H9 (cell line): ENCODE measurements around the gene FAM81A. TPM values are rescaled to one million over a fixed set of nuclear protein-coding genes. Genes with fewer than 3 reads are reported as not detected.

Source experiments
- DNase-seq: peaks from one replicate; pipeline ENCODE4 v3.0.0-alpha.2; 2017
- H2AFZ ChIP-seq: one replicate; pipeline ENCODE4 v1.6.1; 2013; ENCODE audit warnings: mild to moderate bottlenecking, low read length, control low read depth, moderate library complexity
- H2AK5ac ChIP-seq: 2 replicates; pipeline ENCODE4 v1.6.1; 2013; ENCODE audit warnings: low read length, control low read depth, mixed read lengths; ENCODE audit not compliant: insufficient read length
- H2BK120ac ChIP-seq: one replicate; pipeline ENCODE4 v1.6.1; 2013; ENCODE audit warnings: low read depth, mild to moderate bottlenecking, low read length, control low read depth, inconsistent platforms; ENCODE audit not compliant: poor library complexity, severe bottlenecking
- H2BK12ac ChIP-seq: 2 replicates; pipeline ENCODE4 v1.6.1; 2013; ENCODE audit warnings: low read length, control low read depth, mixed read lengths, low read depth; ENCODE audit not compliant: insufficient read length
- H2BK15ac ChIP-seq: 2 replicates; pipeline ENCODE4 v1.6.1; 2013; ENCODE audit warnings: low read depth, low read length, control low read depth
- H2BK20ac ChIP-seq: one replicate; pipeline ENCODE4 v1.6.1; 2013; ENCODE audit warnings: low read depth, mild to moderate bottlenecking, low read length, control low read depth, inconsistent platforms; ENCODE audit not compliant: poor library complexity, severe bottlenecking
- H2BK5ac ChIP-seq: 2 replicates; pipeline ENCODE4 v1.6.1; 2013; ENCODE audit warnings: low read length, control low read depth, mixed read lengths; ENCODE audit not compliant: insufficient read length
- H3K14ac ChIP-seq: 2 replicates; pipeline ENCODE4 v1.6.1; 2013; ENCODE audit warnings: low read length, control low read depth; ENCODE audit not compliant: insufficient read depth
- H3K18ac ChIP-seq: 2 replicates; pipeline ENCODE4 v1.6.1; 2013; ENCODE audit warnings: low read depth, mild to moderate bottlenecking, mixed read lengths, low read length, control low read depth; ENCODE audit not compliant: insufficient read length
- H3K23ac ChIP-seq: 2 replicates; pipeline ENCODE4 v1.6.1; 2013; ENCODE audit warnings: low read length, control low read depth, mixed read lengths, low read depth; ENCODE audit not compliant: insufficient read length
- H3K23me2 ChIP-seq: 2 replicates; pipeline ENCODE4 v1.6.1; 2013; ENCODE audit warnings: low read depth, mild to moderate bottlenecking, mixed read lengths, low read length, control low read depth; ENCODE audit not compliant: insufficient read length, poor library complexity, severe bottlenecking
- H3K27ac ChIP-seq: 2 replicates; pipeline ENCODE4 v1.5.1; 2013; ENCODE audit warnings: low read length, control low read depth, mixed read lengths, low read depth; ENCODE audit not compliant: insufficient read length
- H3K27me3 ChIP-seq: 2 replicates; pipeline ENCODE4 v1.6.1; 2013; ENCODE audit warnings: low read length, control low read depth, inconsistent platforms; ENCODE audit not compliant: insufficient read depth
- H3K4ac ChIP-seq: 2 replicates; pipeline ENCODE4 v1.6.1; 2013; ENCODE audit warnings: low read depth, mild to moderate bottlenecking, control low read depth, inconsistent platforms, low read length, moderate library complexity
- H3K4me1 ChIP-seq: 2 replicates; pipeline ENCODE4 v1.6.1; 2013; ENCODE audit warnings: low read length, control low read depth, inconsistent platforms; ENCODE audit not compliant: insufficient read depth
- H3K4me2 ChIP-seq: 2 replicates; pipeline ENCODE4 v1.6.1; 2013; ENCODE audit warnings: low read length, control low read depth, mixed read lengths; ENCODE audit not compliant: insufficient read length, insufficient read depth
- H3K56ac ChIP-seq: 2 replicates; pipeline ENCODE4 v1.6.1; 2013; ENCODE audit warnings: low read depth, mild to moderate bottlenecking, mixed read lengths, low read length, control low read depth; ENCODE audit not compliant: insufficient read length
- H3K79me1 ChIP-seq: 2 replicates; pipeline ENCODE4 v1.6.1; 2013; ENCODE audit warnings: low read depth, mild to moderate bottlenecking, moderate library complexity, low read length, control low read depth, inconsistent platforms; ENCODE audit not compliant: insufficient read depth, poor library complexity, severe bottlenecking
- H3K79me2 ChIP-seq: 2 replicates; pipeline ENCODE4 v1.6.1; 2013; ENCODE audit warnings: low read length, control low read depth, inconsistent platforms; ENCODE audit not compliant: insufficient read depth
- H3K9ac ChIP-seq: 2 replicates; pipeline ENCODE4 v1.6.1; 2013; ENCODE audit warnings: low read length, control low read depth, mixed read lengths; ENCODE audit not compliant: insufficient read length; ENCODE audit errors: extremely low read depth
- H3K9me3 ChIP-seq: one replicate; pipeline ENCODE4 v1.6.1; 2013; ENCODE audit warnings: low read depth, low read length, inconsistent platforms; ENCODE audit not compliant: control insufficient read depth
- H3T11ph ChIP-seq: one replicate; pipeline ENCODE4 v1.6.1; 2013; ENCODE audit warnings: mild to moderate bottlenecking, low read length, control low read depth, inconsistent platforms
- H4K20me1 ChIP-seq: one replicate; pipeline ENCODE4 v1.6.1; 2013; ENCODE audit not compliant: control insufficient read depth, insufficient read length, insufficient read depth
- H4K5ac ChIP-seq: 2 replicates; pipeline ENCODE4 v1.6.1; 2013; ENCODE audit warnings: low read depth, mild to moderate bottlenecking, mixed read lengths, low read length, control low read depth; ENCODE audit not compliant: insufficient read length
- H4K8ac ChIP-seq: replicated peaks from 2 replicates; pipeline ENCODE4 v1.6.1; 2013; ENCODE audit warnings: low read length, control low read depth, mixed read lengths, low read depth; ENCODE audit not compliant: insufficient read length
- H4K91ac ChIP-seq: 2 replicates; pipeline ENCODE4 v1.6.1; 2013; ENCODE audit warnings: low read depth, mild to moderate bottlenecking, moderate library complexity, mixed read lengths, low read length, control low read depth; ENCODE audit not compliant: insufficient read length
- H3K27ac Mint-ChIP-seq, 3 experiments: 2 replicates in 2 of 3; 3 replicates in 1 of 3; pipeline ENCODE4 v1.8.0; 2020 to 2021; ENCODE audit warnings: mixed read lengths in 3 of 3, mild to moderate bottlenecking in 1 of 3, moderate library complexity in 1 of 3
- H3K27me3 Mint-ChIP-seq: 2 replicates; pipeline ENCODE4 v1.8.0; 2021; ENCODE audit warnings: low read depth, mild to moderate bottlenecking, moderate library complexity, mixed read lengths
- H3K36me3 Mint-ChIP-seq, 3 experiments: 2 replicates in 2 of 3; 3 replicates in 1 of 3; pipeline ENCODE4 v1.8.0; 2020 to 2021; ENCODE audit warnings: low read depth in 3 of 3, mixed read lengths in 3 of 3; ENCODE audit not compliant: insufficient read depth in 1 of 3
- H3K4me1 Mint-ChIP-seq, 2 experiments: 2 replicates each; pipeline ENCODE4 v1.8.0; 2020; ENCODE audit warnings: mixed read lengths in 2 of 2
- H3K4me3 Mint-ChIP-seq, 2 experiments: 2 replicates in 1 of 2; 3 replicates in 1 of 2; pipeline ENCODE4 v1.8.0; 2020 to 2021; ENCODE audit warnings: mild to moderate bottlenecking in 2 of 2, mixed read lengths in 2 of 2, moderate library complexity in 1 of 2
- H3K9me3 Mint-ChIP-seq, 2 experiments: 2 replicates in 1 of 2; 3 replicates in 1 of 2; pipeline ENCODE4 v1.8.0; 2020; ENCODE audit warnings: mild to moderate bottlenecking in 2 of 2, mixed read lengths in 2 of 2, moderate library complexity in 1 of 2
- CTCF ChIP-seq: fragments of 200-600 bp; sonication (generic); conservative IDR thresholded peaks from 3 replicates; pipeline ENCODE4 v1.8.0; 2021; ENCODE audit warnings: antibody characterized with exemption, mild to moderate bottlenecking
- WGBS: extraction: QIAGEN DNeasy Blood & Tissue Kit; methylation state at CpG from one replicate; pipeline ENCODE4 v1.1.7; 2013; ENCODE audit warnings: missing lambda C conversion rate, low lambda C conversion rate, mixed read lengths; ENCODE audit not compliant: insufficient read length; ENCODE audit errors: extremely low coverage; 5-methylcytosine and 5-hydroxymethylcytosine counted together
- total RNA-seq: library from RNA; stranded (reverse); gene quantifications from 2 replicates; pipeline ENCODE4 v1.2.1, GENCODE V29; 2021

The FAM81A gene
- total RNA-seq, 1 experiment from 2014 or later: 1.7 TPM

DNA sequence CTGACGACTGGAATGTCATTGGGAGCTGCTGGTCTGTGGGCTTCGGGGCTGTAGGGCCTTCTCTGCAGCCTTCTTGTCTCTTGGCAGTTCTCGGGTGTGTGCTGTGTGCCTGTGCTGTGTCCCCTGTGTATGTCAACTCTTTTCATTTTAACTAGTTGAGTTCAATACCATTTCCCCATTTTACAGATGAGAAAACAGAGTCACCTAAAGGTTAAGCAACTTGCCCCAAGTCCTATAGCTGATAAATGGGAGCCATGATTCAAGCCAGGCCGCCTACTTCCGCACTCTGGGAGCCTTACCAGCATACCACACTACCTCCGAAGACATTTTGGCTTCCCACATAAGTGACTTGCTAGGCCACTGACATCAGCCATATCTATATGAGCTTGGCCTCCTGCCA is 85.7 kb downstream of the FAM81A start:
- H4K5ac ChIP-seq: no peak overlapping the region
- H3K14ac ChIP-seq: no peak overlapping the region
- no peak overlapping the region for H3K23ac ChIP-seq
- no peak overlapping the region for H2BK5ac ChIP-seq
- no peaks in the 10 kb centered on the region for H3K27me3 ChIP-seq
- no peaks in the 10 kb centered on the region for H3K23me2 ChIP-seq
- no peak overlapping the region for H3K27ac ChIP-seq
- Mint-ChIP-seq H3K27me3 (no peaks in the 10 kb centered on the region), H3K4me1 (peaks cover 5 to 8% of the 10 kb centered on the region in 2 experiments; a peak in 2 of 4 replicates), H3K36me3 (no peaks in the 10 kb centered on the region), H3K4me3 (no peak overlapping the region), H3K27ac (no peak overlapping the region), H3K9me3 (no peaks in the 10 kb centered on the region)
- no peak overlapping the region for H3K9ac ChIP-seq
- no peak for TF ChIP-seq CTCF
- no peak for DNase-seq
- no peak overlapping the region for H2BK15ac ChIP-seq
- WGBS: no CpG with 5 or more reads among the region's 6 CpGs
- H4K91ac ChIP-seq: no peak overlapping the region
- H2BK20ac ChIP-seq: no peak overlapping the region
- no peak overlapping the region for H3K4me2 ChIP-seq
- no peak overlapping the region for H3T11ph ChIP-seq
- H2AK5ac ChIP-seq: no peak overlapping the region
- H3K4me1 ChIP-seq: no peaks in the 10 kb centered on the region
- H3K79me1 ChIP-seq: no peaks in the 10 kb centered on the region
- no peak overlapping the region for H3K18ac ChIP-seq
- no peaks in the 10 kb centered on the region for H3K9me3 ChIP-seq
- no peak overlapping the region for H4K8ac ChIP-seq
- no peaks in the 10 kb centered on the region for H3K79me2 ChIP-seq
- no peaks in the 10 kb centered on the region for H4K20me1 ChIP-seq
- H3K4ac ChIP-seq: no peak overlapping the region
- H2BK120ac ChIP-seq: no peak overlapping the region
- no peak overlapping the region for H3K56ac ChIP-seq
- H2BK12ac ChIP-seq: no peak overlapping the region
- H2AFZ ChIP-seq: no peak overlapping the region
